Esophagus muscularis mucosa (tissue), 4 donors: Measurements from ENCODE around the gene GSTO1. TPM values are rescaled to one million over a fixed set of nuclear protein-coding genes. Genes with fewer than 3 reads are reported as not detected.

ENCODE experiments used
- DNase-seq: peaks from one replicate; pipeline ENCODE4 v3.0.0-alpha.2; 2017; ENCODE audit errors: extremely low spot score
- H3K27ac ChIP-seq, 4 donors: fragments of 200-600 bp; sonication (generic); replicated peaks in 1 of 4; 1 replicate in 3 of 4; 2 replicates in 1 of 4; pipeline ENCODE4 v1.5.1; 2016 to 2019; ENCODE audit warnings: mild to moderate bottlenecking in 1 of 4
- H3K27me3 ChIP-seq, 4 donors: fragments of 200-600 bp; sonication (generic); one replicate each; pipeline versions ENCODE4 v1.5.1 to v1.6.0; 2016 to 2019
- H3K36me3 ChIP-seq, 4 donors: fragments of 200-600 bp; sonication (generic); one replicate each; pipeline ENCODE4 v1.5.1; 2016 to 2019
- H3K4me1 ChIP-seq, 4 donors: fragments of 200-600 bp; sonication (generic); one replicate each; pipeline ENCODE4 v1.5.1; 2016 to 2019
- H3K4me3 ChIP-seq, 4 donors: fragments of 200-600 bp; sonication (generic); 1 replicate in 2 of 4; 2 replicates in 2 of 4; pipeline ENCODE4 v1.5.1; 2016 to 2019; ENCODE audit warnings: mild to moderate bottlenecking in 4 of 4, moderate library complexity in 1 of 4
- H3K9me3 ChIP-seq, 4 donors: fragments of 200-600 bp; sonication (generic); 1 replicate in 3 of 4; 2 replicates in 1 of 4; pipeline ENCODE4 v1.5.1; 2016 to 2019
- CTCF ChIP-seq, 3 experiments: fragments of 200-600 bp in 2 of 3; fragments of 450-650 bp in 1 of 3; sonication (generic) in 2 of 3; IDR thresholded peaks; one replicate each; pipeline ENCODE4 v1.5.1; 2017 to 2019; ENCODE audit warnings: antibody characterized with exemption in 3 of 3, mild to moderate bottlenecking in 2 of 3, moderate library complexity in 1 of 3
- EP300 ChIP-seq: sonication (generic); formaldehyde crosslinking; IDR thresholded peaks from one replicate; pipeline ENCODE4 v1.6.1; 2017; ENCODE audit warnings: antibody characterized with exemption
- POLR2A ChIP-seq: fragments of 450-650 bp; IDR thresholded peaks from one replicate; pipeline ENCODE4 v1.6.1; 2017; ENCODE audit warnings: antibody characterized with exemption, moderate library complexity, mild to moderate bottlenecking, low read depth
- POLR2AphosphoS5 ChIP-seq, 2 donors: sonication (generic); formaldehyde crosslinking; IDR thresholded peaks; one replicate each; pipeline ENCODE4 v1.6.1; 2017; ENCODE audit warnings: antibody characterized with exemption in 2 of 2
- WGBS: methylation state at CpG from one replicate; pipeline ENCODE4 v1.1.5; 2018; 5-methylcytosine and 5-hydroxymethylcytosine counted together
- intact Hi-C: fragments of 100-400 bp; cut with DNase I; formaldehyde crosslinking; loops from one replicate; pipeline ENCODE4 v1.15.1; 2023
- total RNA-seq, 4 donors: library from RNA; depleted of rRNA; stranded (reverse); fragments of >200 nt; gene quantifications; one replicate each; pipeline versions ENCODE4 v1.1.0 to v1.2.1, GENCODE V29; 2016

The GSTO1 gene
- total RNA-seq, 4 donors from 2014 or later = 123 to 172 (median 152) TPM

DNA sequence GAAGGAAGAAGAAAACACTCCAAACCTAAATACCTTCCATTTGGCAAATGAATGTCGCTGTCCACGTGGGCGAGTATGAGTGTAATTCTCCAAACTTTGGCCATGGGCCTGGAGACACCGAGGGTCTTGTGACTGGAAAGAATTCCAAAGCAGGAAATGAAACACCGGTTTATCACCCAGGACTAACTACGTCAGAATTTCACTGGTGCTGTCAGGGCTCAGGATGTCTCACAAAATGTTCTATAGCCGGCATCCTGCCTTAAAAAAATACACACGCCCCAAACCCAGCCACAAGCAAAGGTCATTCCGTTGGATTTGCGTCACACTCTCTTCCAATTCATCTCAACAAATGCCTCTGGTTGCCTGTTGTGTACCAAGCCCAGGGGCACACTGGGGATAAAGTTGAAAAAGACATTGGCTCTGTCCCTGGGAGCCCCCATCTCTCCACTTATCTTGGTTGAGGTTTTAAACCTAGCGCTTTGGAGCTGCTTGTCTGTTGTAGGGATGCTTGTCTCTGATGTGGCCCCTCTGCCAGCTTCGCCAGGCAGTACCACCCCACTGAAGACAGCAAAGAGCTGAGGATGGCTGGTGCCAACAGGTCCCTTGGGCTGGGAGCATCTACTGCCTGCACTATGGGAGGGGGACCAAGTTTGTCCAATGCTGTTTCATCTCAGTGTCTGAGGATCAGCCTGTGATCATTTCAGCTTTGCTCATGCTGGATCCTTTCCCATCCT lies 45.5 kb downstream of the GSTO1 start:
- Histone ChIP-seq H3K9me3 (no peaks in the 10 kb centered on the region), H3K4me3 (peak overlapping the region in 2 of 4 donors; percentile 1 to 8), H3K36me3 (no peaks in the 10 kb centered on the region), H3K4me1 (peaks cover 71 to 85% (median 80%) of the 10 kb centered on the region in 4 donors), H3K27me3 (no peaks in the 10 kb centered on the region), H3K27ac (peak overlapping the region; percentile 87 to 96 (median 90))
- intact Hi-C loops = no loop called here
- TF ChIP-seq POLR2AphosphoS5 (IDR thresholded peaks at IDR 0.05) (peak; percentile 76 to 93), POLR2A (no peak), CTCF (IDR thresholded peaks at IDR 0.05) (no peak), EP300 (peak; percentile 96)
- 19% methylated on average over 12 of the region's 12 CpGs for WGBS
- no peak for DNase-seq

- intact Hi-C loops = no loop called here
- WGBS = 22% methylated on average over 4 of the region's 7 CpGs
- Histone ChIP-seq H3K4me1 (peaks cover 78 to 87% (median 85%) of the 10 kb centered on the region in 4 donors), H3K27me3 (no peaks in the 10 kb centered on the region), H3K4me3 (peak overlapping the region in 2 of 4 donors; percentile 1 to 8), H3K9me3 (no peaks in the 10 kb centered on the region), H3K27ac (peak overlapping the region; percentile 87 to 96 (median 90)), H3K36me3 (no peaks in the 10 kb centered on the region)
- TF ChIP-seq POLR2A (no peak), EP300 (peak; percentile 3), CTCF (IDR thresholded peaks at IDR 0.05) (peak in 2 of 3 experiments; percentile 8 to 28), POLR2AphosphoS5 (IDR thresholded peaks at IDR 0.05) (peak; percentile 84 to 86)
- no peak for DNase-seq
Observed at GRCh38 chr10:104300736-104301292, 46.1 kb downstream of the GSTO1 start.

DNA sequence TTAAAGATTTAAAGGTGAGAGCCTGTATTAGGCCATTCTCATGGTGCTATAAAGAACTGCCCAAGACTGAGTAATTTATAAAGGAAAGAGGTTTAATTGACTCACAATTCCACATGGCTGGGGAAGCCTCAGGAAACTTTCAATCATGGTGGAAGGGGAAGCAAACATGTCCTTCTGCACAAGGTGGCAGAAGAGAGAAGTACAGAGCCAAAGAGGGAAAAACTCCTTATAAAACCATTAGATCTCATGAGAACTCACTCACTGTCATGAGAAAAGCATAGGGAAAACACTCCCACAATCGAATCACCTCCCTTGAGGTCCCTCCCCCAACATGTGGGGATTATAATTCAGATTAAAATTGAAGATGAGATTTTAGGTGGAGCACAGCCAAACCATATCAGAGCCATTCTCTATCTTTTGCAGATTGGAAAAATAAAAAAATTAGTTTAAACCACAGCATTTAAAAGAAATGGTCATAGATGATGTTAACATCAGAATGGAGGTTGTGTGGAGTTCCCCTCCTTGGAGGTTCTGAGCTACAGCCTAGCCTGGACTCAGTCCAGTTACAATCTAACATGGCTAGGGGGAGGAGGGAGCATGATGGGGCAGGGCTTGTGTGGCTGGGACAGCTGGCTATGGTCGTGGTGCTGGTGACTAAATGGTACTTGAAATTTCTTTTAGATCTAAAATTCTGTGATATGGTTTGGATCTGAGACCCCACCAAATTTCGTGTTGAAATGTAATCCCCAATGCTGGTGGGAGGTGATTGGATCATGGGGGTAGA lies 47.4 kb downstream of the GSTO1 start:
- intact Hi-C loops = loop anchor here (2.0 kb wide), 1 partner anchor 37 kb away; the partner anchor contains the start of gene ITPRIP
- H3K36me3 ChIP-seq = no peaks in the 10 kb centered on the region
- H3K9me3 ChIP-seq = no peaks in the 10 kb centered on the region
- peak overlapping the region; percentile 87 to 96 (median 90) for H3K27ac ChIP-seq
- no peak for DNase-seq
- H3K4me3 ChIP-seq = no peak overlapping the region
- TF ChIP-seq CTCF (IDR thresholded peaks at IDR 0.05) (peak in 1 of 3 experiments; percentile 4), POLR2AphosphoS5 (IDR thresholded peaks at IDR 0.05) (no peak), EP300 (no peak)
- peaks cover 88 to 98% (median 95%) of the 10 kb centered on the region in 4 donors for H3K4me1 ChIP-seq
- WGBS = 85% methylated on average over 3 of the region's 3 CpGs
- H3K27me3 ChIP-seq = no peaks in the 10 kb centered on the region

GRCh38 chr10:104303594-104304355 lies 49.1 kb downstream of the GSTO1 start:
- no peak for DNase-seq
- H3K9me3 ChIP-seq = no peaks in the 10 kb centered on the region
- H3K36me3 ChIP-seq = peaks cover 0 to 6% (median 0%) of the 10 kb centered on the region in 4 donors
- peak overlapping the region; percentile 87 to 96 (median 90) for H3K27ac ChIP-seq
- no peaks in the 10 kb centered on the region for H3K27me3 ChIP-seq
- peaks cover 78 to 87% (median 83%) of the 10 kb centered on the region in 4 donors for H3K4me1 ChIP-seq
- H3K4me3 ChIP-seq = no peak overlapping the region
- intact Hi-C loops = loop anchor here (2.0 kb wide), 1 partner anchor 35 kb away; the partner anchor contains the start of gene ITPRIP
- TF ChIP-seq POLR2AphosphoS5 (IDR thresholded peaks at IDR 0.05) (no peak), POLR2A (no peak), CTCF (IDR thresholded peaks at IDR 0.05) (no peak), EP300 (no peak)
- 47% methylated on average over 2 of the region's 2 CpGs for WGBS
